Muscle of back (tissue), 11 donors: ENCODE results near the gene SYNPO. TPM values are rescaled to one million over a fixed set of nuclear protein-coding genes. Genes with fewer than 3 reads are reported as not detected.
A peak's percentile ranks its signal among the peaks of the same experiment; 100 is the strongest.

ENCODE experiments used
- DNase-seq, 3 donors: peaks; one replicate each; pipeline versions ENCODE4 v3.0.0 to v3.0.0-alpha.2; 2013
- polyA plus RNA-seq, 10 donors: library from polyadenylated mRNA; unstranded; fragments of 120-200 nt; gene quantifications; one replicate each; pipeline ENCODE4 v1.2.1, GENCODE V29; 2013; ENCODE audit not compliant: insufficient read length in 10 of 10

Gene SYNPO
- polyA plus RNA-seq, 10 donors, result 19.0 to 36.0 (median 32.4) TPM

GRCh38 chr5:150624334-150625163, 15.9 kb upstream of the SYNPO start:
- DNase-seq, result no peak

- no peak for DNase-seq
Measured at GRCh38 chr5:150625164-150625535, 15.3 kb upstream of the SYNPO start.

- no peak for DNase-seq
Measured at GRCh38 chr5:150625831-150626746, 14.4 kb upstream of the SYNPO start.

- DNase-seq, result no peak
Measured at GRCh38 chr5:150626853-150627276, 13.6 kb upstream of the SYNPO start.

GRCh38 chr5:150627731-150628545, 12.5 kb upstream of the SYNPO start:
- no peak for DNase-seq

GRCh38 chr5:150628936-150629485, 11.4 kb upstream of the SYNPO start:
- DNase-seq, result no peak

DNA sequence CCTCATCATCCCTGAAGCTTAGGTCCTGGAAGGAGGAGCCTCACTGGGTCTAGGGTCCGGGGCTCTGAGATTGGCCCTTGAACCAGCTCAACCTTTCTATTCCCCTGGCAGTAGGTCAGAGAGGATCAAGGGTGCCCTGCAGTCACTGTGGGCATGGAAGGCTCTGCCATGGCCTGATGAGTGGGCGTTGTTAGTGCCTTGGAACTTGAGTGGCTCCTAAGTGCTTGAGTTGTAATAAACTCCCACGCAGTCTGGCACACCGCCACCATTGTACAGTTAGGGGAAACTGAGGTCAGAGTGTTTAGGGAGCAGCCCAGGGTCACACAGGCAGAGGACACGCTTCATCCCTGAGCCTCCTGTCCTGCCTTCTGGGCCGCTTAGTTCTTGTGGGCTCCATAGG, 10.4 kb upstream of the SYNPO start:
- no peak for DNase-seq

DNA sequence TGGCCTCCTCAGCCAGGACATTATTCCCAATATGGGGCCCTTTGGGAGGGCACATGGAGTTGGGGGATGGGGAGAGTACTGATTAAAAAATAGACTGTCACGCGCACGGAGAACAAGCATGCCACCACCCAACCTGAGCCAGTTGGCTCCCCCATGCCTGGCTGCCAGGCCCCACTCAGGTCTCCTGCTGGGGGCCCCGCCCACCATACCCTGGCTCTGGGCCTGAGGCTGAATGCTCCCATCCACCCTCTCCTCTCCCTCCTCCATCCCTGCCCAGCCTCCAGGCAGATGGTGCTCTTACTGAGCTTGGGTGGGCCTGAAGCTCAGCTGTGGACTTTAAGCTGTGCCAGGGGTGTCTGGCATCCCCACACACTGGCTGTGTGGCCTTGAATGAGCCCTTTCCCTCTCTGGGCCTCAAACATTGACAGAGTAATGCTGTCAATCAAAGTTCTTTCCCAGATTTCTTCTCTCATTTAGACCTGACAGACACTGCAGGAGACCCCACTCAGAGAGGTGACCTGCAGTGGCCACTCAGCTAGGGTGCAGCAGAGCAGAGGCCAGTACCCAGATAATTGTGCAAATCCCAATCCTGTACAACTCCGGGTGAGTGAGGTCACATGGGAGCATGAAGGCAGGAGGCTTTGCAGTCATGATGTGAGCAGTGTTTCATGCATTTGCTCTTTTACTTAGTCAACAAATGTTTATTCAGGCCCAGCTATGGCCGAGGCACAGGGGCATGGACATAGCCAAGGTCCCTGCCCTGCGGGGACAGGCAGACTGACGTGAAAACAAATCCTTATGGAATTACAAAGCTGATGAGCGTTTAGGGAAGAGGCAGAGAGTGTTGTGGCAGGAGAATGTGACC, 9.8 kb upstream of the SYNPO start:
- no peak for DNase-seq

GRCh38 chr5:150631326-150631701, 9.1 kb upstream of the SYNPO start:
- no peak for DNase-seq

DNA sequence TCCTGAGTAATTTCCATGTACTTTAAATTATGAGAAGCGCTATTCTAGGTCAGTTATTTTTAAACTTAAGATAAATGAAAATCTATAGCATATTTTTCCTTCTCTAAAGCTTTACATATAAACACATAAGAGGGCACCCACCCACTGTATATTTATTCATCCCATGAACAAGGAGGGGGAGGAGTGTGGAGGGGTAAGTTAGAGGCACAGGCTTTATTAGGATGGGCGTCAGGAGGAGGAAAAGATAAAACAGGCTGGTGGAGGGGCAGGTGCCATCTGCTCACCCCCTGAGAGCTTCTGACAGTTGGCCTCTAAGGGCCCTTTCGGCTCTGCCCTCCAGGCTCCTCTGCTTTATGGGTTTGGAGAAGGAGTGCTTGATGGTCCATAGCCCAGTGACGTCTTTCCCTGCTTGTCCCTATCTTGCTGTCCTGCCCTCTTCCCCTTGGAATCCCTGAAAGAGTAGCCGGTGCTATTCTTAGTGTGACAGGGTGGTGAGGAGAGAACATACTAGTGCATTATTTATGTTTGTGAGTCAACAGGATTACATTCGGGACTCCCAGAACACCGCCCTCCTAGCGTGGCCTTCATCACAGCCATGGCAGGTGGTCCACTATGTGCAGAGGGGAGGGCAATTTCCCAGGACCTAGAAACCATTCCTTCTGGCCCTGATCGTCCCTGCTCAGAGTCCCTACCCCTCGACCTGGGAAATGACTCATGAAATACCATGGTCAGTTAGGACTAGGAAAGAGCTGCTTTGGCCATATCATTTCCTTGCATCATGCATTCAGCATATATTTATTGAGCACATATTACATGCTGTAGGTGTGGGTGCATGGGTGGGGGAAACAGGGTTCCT, 7.9 kb upstream of the SYNPO start:
- no peak for DNase-seq

DNA sequence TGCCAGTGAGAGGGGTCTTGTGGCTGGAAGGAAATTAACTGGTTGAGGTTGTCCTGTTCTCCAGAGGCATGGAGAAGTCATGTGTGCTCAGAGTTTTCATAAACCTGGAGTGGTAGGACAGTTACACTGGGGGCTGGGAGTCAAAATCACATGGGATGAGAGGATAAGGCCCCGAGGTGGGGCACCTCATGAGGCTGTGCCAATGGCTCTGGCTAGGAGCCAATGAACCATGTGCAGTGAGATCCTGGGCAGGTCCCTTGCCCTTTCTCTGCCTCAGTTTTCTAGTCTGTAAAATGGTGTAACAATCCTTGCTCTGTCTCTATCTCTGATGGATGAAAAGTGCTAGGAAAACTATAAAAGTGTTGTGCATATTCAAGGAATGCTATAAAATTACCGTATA, 7.0 kb upstream of the SYNPO start:
- no peak for DNase-seq

GRCh38 chr5:150636391-150637244, 3.8 kb upstream of the SYNPO start:
- DNase-seq, result no peak

DNA sequence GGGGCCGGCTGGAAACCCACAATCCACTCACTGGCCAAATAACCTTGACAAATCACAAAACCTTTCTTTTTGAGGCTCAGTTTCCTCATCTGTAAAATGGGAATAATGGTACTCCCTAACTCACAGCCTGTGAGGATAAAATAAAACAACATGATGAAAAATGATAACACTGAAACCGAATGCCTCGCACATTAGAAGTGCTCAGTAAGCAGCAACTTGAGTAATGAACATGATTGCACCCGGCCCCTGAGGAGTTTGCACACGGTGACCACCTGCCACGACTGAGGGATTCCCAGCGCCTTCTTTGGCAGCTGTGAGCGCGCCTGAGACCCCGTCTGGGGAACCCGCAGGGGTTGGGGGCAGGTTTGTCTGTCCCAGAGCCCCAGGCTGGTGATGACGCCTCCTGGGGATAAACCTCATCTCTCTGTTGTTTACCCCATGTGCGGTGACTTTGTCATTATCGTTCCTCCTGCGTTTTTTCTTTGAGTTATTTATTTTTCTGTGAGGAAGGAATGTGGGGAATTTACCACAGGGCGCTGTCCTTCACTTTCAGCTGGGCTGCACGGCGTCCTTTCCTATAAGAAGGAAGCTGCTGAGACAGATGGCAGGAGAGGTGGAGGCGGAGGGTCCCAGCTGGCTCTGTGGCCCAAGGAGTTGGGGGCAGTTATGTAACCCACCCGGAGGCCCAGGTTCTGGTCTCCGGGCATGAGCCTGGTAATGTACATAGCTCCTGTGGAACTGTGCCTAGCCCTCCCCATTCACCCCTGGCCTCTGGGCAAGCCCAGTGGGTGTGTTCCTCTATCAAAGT, 3.0 kb upstream of the SYNPO start:
- DNase-seq, result peak in 2 of 3 donors; percentile 68 to 82

GRCh38 chr5:150638053-150638444, 2.4 kb upstream of the SYNPO start:
- DNase-seq, result no peak

GRCh38 chr5:150638488-150639376, 1.7 kb upstream of the SYNPO start:
- no peak for DNase-seq

- no peak for DNase-seq
Measured at GRCh38 chr5:150639377-150639692, 1.1 kb upstream of the SYNPO start.

GRCh38 chr5:150639751-150640150, 709 bp upstream of the SYNPO start:
- no peak for DNase-seq
